ENCODE results near the gene AFF2. TPM values are rescaled to one million over a fixed set of nuclear protein-coding genes. Genes with fewer than 3 reads are reported as not detected.

AFF2 gene
- total RNA-seq, 1 experiment from 2014 or later = 0.05 TPM

- TF ChIP-seq ZBTB33 (IDR thresholded peaks at IDR 0.05; ENCODE audit: extremely low read depth, insufficient replicate concordance, low read length) (no peak), CBX3 (IDR thresholded peaks at IDR 0.05; ENCODE audit: low read depth) (no peak), POLR2A (IDR thresholded peaks at IDR 0.05; ENCODE audit: borderline replicate concordance, extremely low read depth, insufficient read depth, insufficient read length) (no peak)
- Histone ChIP-seq H3K9ac (ENCODE audit: low read length) (no peak overlapping the region), H3K4me3 (replicated peaks in 1 of 2; ENCODE audit: low read depth in 1 of 2, low read length in 2 of 2) (no peak overlapping the region), H3K4me2 (ENCODE audit: low read length) (no peak overlapping the region), H3K9me2 (ENCODE audit: insufficient read depth) (no peaks in the 10 kb centered on the region), H3K9me3 (ENCODE audit: control insufficient read depth in 1 of 2, insufficient read depth in 1 of 2, low read depth in 1 of 2, low read length in 2 of 2) (no peaks in the 10 kb centered on the region), H4K20me1 (ENCODE audit: insufficient read depth) (no peaks in the 10 kb centered on the region), H2AFZ (ENCODE audit: low read depth, low read length, poor library complexity, severe bottlenecking) (no peak overlapping the region), H3K36me3 (ENCODE audit: control insufficient read depth in 1 of 2, insufficient read depth in 2 of 2, low read length in 2 of 2) (no peaks in the 10 kb centered on the region), H3K79me2 (ENCODE audit: insufficient read depth, low read length) (no peaks in the 10 kb centered on the region), H3K27ac (ENCODE audit: low read depth, low read length) (no peak overlapping the region), H3K4me1 (ENCODE audit: control insufficient read depth in 1 of 2, insufficient read depth in 2 of 2, low read length in 2 of 2) (no peaks in the 10 kb centered on the region), H3K27me3 (ENCODE audit: insufficient read depth, low read length) (no peaks in the 10 kb centered on the region)
- ChIA-PET CTCF (no interaction called here), POLR2A (no interaction called here), RAD21 (ENCODE audit: low non-redundant PET in 1 of 2, low total read pairs in 2 of 2, uncharacterized antibody in 2 of 2, unreplicated experiment in 2 of 2) (no interaction called here)
- DNase-seq (ENCODE audit: low read depth, low spot score) = no peak
- BruUV-seq (replicated peaks) = no TSS peak
- intact Hi-C loops (cut with micrococcal nuclease) = no loop called here
- ATAC-seq = no peak
These were observed 476.4 kb downstream of the AFF2 start for GRCh38 chrX:148976571-148977400.

- Histone ChIP-seq H3K4me3 (replicated peaks in 1 of 2; ENCODE audit: low read depth in 1 of 2, low read length in 2 of 2) (no peak overlapping the region), H3K79me2 (ENCODE audit: insufficient read depth, low read length) (no peaks in the 10 kb centered on the region), H3K9me3 (ENCODE audit: control insufficient read depth in 1 of 2, insufficient read depth in 1 of 2, low read depth in 1 of 2, low read length in 2 of 2) (no peaks in the 10 kb centered on the region), H3K4me2 (ENCODE audit: low read length) (no peak overlapping the region), H4K20me1 (ENCODE audit: insufficient read depth) (no peaks in the 10 kb centered on the region), H3K27ac (ENCODE audit: low read depth, low read length) (no peak overlapping the region), H3K9me2 (ENCODE audit: insufficient read depth) (no peaks in the 10 kb centered on the region), H2AFZ (ENCODE audit: low read depth, low read length, poor library complexity, severe bottlenecking) (no peak overlapping the region), H3K9ac (ENCODE audit: low read length) (no peak overlapping the region), H3K36me3 (ENCODE audit: control insufficient read depth in 1 of 2, insufficient read depth in 2 of 2, low read length in 2 of 2) (no peaks in the 10 kb centered on the region), H3K27me3 (ENCODE audit: insufficient read depth, low read length) (no peaks in the 10 kb centered on the region), H3K4me1 (ENCODE audit: control insufficient read depth in 1 of 2, insufficient read depth in 2 of 2, low read length in 2 of 2) (no peaks in the 10 kb centered on the region)
- ATAC-seq (no peak), DNase-seq (ENCODE audit: low read depth, low spot score) (no peak)
- BruUV-seq (replicated peaks) = no TSS peak
- intact Hi-C loops (cut with micrococcal nuclease) = no loop called here
- ChIA-PET POLR2A (no interaction called here), RAD21 (ENCODE audit: low non-redundant PET in 1 of 2, low total read pairs in 2 of 2, uncharacterized antibody in 2 of 2, unreplicated experiment in 2 of 2) (no interaction called here), CTCF (no interaction called here)
- TF ChIP-seq REST (IDR thresholded peaks at IDR 0.05; ENCODE audit: low read depth) (no peak), ZBTB33 (IDR thresholded peaks at IDR 0.05; ENCODE audit: extremely low read depth, insufficient replicate concordance, low read length) (no peak), POLR2A (IDR thresholded peaks at IDR 0.05; ENCODE audit: borderline replicate concordance, extremely low read depth, insufficient read depth, insufficient read length) (no peak), ATF3 (IDR thresholded peaks at IDR 0.05) (no peak), EZH2 (IDR thresholded peaks at IDR 0.05) (no peak), SIN3A (IDR thresholded peaks at IDR 0.05; ENCODE audit: low read depth) (no peak)
These were observed 479.4 kb downstream of the AFF2 start for GRCh38 chrX:148979786-148980185.

All from HCT116 (cell line).